GM21786 (cell line): ENCODE data around the gene HLA-DPA1.
A peak's percentile ranks its signal among the peaks of the same experiment; 100 is the strongest.
"Not testable (repeated sequence)": the region's sequence is repeated elsewhere in the genome, so short reads cannot be mapped to it uniquely, and the experiment has no call there.

Experiments used
- ATAC-seq: cut with Tn5 transposase; IDR thresholded peaks from one replicate; pipeline ENCODE4 v1.9.1; 2021; ENCODE audit not compliant: unreplicated experiment

Gene HLA-DPA1

GRCh38 chr6:33065312-33065711, 8.1 kb downstream of the HLA-DPA1 start:
- ATAC-seq: no peak

DNA sequence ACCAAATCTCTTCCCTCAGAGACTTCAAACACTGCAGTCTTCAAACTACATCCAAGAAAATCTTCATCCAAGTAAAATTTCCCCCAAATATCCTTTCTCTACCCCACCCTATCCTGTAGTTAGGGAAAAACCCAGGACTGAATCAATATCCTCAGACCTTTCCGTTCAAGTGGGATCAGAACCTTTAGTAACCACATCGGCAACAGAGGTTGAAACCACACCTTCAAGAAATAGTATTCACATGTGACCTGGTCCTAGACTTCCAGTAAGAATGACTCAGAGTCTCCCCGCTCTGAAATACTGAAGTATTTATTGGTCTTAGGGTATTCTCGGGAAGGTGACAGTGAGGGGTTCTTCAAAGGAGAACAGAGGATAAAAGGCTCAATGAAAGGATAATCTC, 8.7 kb downstream of the HLA-DPA1 start:
- ATAC-seq: no peak

DNA sequence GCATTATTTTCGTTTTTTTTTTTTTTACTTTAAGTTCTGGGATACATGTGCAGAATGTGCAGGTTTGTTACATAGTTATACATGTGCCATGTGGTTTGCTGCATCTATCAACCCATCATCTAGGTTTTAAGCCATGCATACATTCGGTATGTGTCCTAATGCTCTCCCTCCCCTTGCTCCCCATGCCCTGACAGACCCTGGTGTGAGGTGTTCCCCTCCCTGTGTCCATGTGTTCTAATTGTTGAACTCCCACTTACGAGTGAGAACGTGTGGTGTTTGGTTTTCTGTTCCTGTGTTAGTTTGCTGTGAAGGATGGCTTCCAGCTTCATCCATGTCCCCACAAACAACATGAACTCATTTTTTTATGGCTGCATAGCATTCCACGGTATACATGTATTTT, 10.0 kb downstream of the HLA-DPA1 start:
- ATAC-seq: not testable (repeated sequence)

- ATAC-seq: peak; percentile 47
Measured at GRCh38 chr6:33061987-33062386, 11.5 kb downstream of the HLA-DPA1 start.

- no peak for ATAC-seq
Measured at GRCh38 chr6:33057222-33058150, 16.0 kb downstream of the HLA-DPA1 start.

- ATAC-seq: no peak
Measured at GRCh38 chr6:33053230-33053629, 20.2 kb downstream of the HLA-DPA1 start.

DNA sequence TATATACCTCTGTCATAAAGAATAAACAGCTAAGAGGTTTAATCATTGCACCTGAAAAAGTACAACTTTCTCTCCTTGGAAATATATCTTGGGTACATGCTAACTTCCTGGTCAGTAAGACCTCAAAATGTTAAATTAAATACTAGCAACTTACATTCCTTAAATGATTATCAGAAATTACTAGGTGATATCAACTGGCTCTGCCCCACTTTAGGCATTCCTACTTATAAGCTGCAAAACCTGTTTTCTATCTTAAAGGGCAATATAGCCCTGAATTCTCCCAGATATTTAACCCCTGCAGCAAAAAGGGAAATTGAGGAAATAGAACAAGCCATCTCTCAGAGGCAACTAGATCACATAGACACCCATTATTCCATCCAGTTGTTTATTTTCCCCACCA, 20.8 kb downstream of the HLA-DPA1 start:
- no peak for ATAC-seq

DNA sequence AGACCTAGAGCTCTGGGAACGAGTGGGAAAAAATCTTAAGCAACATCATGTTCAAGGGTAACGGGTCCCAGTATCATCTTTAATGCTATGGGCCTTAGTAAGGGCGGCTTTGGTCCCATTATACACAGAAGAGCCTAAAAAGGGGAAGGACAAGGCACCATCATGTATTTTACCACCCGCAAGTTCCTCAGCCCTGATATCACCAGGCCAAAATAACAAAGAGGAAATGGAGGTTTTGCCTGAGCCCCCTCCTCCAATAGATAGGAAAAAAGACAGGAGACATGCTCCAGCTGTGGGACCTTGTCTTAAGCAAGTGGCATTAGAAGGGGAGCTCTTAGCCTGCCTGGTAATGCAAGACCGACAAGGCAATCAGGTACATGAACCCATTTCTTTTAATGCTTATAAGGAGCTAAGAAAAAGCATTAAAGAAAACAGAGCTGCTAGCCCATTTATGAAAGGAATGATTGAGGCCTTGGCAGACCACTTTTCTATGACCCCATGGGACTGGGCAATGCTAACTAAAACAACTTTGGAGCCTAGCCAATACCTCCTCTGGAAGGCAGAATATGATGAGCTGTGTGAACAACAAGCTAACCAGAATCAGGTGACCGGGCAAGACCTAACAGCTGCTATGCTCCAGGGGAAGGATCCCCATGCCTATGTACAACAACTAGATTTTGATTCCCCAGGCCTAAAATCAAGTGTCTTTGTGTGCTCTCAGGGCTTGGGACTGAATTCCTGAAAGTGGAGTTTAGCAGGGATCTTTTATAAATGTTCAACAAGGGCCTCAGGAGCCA, 23.2 kb downstream of the HLA-DPA1 start:
- no peak for ATAC-seq

GRCh38 chr6:33049323-33050013, 24.0 kb downstream of the HLA-DPA1 start:
- no peak for ATAC-seq

DNA sequence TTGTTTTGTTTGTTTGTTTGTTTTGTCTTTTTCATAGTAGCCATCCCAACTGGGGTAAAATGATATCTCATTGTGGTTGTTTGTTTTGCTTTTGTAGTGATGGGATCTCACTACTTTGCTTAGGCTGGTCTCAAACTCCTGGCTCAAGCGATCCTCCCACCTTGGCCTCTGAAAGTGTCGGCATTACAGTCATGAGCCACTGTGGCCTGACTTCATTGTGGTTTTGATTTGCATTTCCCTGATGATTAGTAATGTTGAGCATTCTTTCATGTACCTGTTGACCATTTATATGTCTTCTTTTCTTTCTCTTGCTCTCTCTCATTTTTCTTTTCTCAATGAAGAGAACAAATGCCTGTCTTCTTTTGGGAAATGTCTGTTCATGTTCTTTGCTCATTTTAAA, 33.3 kb downstream of the HLA-DPA1 start:
- ATAC-seq: no peak

GRCh38 chr6:33036535-33036934, 36.9 kb downstream of the HLA-DPA1 start:
- no peak for ATAC-seq

DNA sequence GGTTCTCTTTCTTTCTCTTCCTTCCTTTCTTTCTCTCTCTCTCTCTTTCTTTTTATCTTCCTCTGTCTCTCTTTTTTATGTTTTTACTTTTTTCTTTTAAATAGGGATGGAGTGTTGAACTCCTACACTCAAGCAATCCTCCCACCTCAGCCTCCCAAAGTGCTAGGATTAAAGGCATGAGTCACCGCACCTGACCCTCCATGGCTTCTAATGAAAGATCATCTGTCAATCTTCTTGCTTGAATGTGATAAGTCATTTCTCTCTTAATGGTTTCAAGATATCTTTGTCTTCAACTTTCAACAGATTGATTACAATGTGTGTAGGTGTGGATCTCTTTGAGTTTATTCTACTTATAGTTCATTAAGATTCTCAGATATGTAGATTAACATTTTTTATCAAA, 38.9 kb downstream of the HLA-DPA1 start:
- ATAC-seq: no peak

DNA sequence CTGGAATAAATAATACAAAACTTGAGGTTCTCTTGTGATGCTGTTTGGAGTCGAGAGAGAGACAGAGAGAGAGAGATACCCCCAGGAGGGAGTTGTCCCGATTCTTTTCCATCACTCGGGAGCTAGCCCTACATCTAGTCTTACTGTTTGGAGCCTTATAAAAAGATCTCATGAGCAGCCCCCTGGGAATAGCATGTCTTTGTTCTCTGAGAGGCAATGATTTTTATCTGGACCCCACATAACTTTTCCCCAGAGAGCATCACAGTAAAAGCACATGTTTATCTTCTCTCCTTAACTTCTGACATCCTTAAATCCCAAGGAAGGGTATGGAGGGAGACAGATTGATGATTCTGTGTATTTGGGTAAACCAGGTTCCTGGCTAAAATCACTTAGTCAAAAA, 43.2 kb downstream of the HLA-DPA1 start:
- ATAC-seq: no peak

GRCh38 chr6:33029328-33030184, 43.9 kb downstream of the HLA-DPA1 start:
- ATAC-seq: peak; percentile 71

- no peak for ATAC-seq
Measured at GRCh38 chr6:33028220-33028849, 45.1 kb downstream of the HLA-DPA1 start.

- ATAC-seq: no peak
Measured at GRCh38 chr6:33024521-33024920, 48.9 kb downstream of the HLA-DPA1 start.

DNA sequence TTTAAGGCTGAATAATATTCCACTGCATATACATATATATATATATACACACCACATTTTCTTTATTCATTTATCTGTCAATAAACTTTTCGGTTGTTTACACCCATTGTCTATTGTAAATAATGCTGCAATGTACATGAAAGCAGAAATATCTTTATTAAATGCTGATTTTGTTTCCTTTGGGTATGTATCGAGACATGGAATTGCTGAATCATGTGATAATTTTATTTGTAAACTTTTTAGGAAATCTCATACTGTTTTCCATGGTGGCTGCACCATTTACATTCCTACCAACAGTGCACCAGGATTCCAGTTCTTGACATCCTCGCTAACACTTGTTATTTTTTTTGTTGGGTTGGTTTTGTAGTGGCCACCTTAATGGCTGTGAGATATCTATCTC, 49.9 kb downstream of the HLA-DPA1 start:
- no peak for ATAC-seq

DNA sequence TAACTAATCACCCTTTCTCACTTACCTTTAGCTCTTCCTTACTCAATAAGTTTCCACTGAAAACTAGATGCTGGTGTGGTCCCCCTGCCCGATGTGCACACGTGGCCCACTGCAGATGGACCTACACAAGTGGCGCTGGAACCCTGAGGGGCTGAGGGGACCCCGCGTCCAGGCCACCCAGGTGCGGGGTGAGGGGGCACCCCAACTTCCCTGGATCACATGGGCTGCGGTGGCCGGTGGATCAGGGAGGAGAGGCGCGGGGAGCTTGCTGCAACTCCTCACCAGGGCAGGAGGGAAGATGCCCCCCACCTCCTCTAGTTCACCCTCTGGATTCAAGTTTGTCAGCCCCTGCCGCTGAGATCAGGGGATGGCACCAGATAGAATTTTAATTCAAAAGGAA, 51.5 kb downstream of the HLA-DPA1 start:
- ATAC-seq: no peak

DNA sequence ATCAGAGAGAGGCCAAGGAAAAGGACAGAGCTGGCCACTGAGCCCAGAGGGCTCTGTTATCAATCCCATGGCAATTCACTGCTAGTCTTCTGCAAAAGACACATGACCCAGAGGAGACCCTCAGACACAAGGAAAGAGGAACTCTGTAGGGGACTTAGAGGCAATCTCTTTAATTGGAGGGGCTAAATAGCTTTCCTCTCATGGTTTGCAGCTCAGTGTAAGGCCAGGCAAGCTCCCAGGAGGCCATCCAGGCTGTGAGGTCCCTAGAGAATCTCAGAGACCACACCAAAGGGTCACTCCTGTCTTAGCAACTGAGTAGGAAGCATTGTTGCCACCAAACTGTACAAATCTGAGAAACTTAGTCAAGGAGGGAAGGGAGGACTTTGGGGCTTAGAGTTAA, 54.1 kb downstream of the HLA-DPA1 start:
- ATAC-seq: no peak

- peak; percentile 59 for ATAC-seq
Measured at GRCh38 chr6:33018904-33019303, 54.5 kb downstream of the HLA-DPA1 start.
